A549 (cell line): ENCODE measurements around the gene ACTG1. TPM values are rescaled to one million over a fixed set of nuclear protein-coding genes. Genes with fewer than 3 reads are reported as not detected.

Experiments
- ATAC-seq, 2 experiments: fragments of 200-7000 bp in 1 of 2; fragments of >200 bp in 1 of 2; cut with Nextera tagmentation in 1 of 2; cut with Tn5 transposase in 1 of 2; 3 replicates each; pipeline versions ENCODE4 v1.8.0 to v1.9.1; 2018 to 2020; ENCODE audit warnings: mild to moderate bottlenecking in 1 of 2, moderate library complexity in 1 of 2
- CTCF ChIA-PET: fragments of 300-600 bp; sonication (Branson Sonifier 250); formaldehyde crosslinking; extraction: SDS; loops from one replicate; lab custom pipeline; 2021; ENCODE audit warnings: antibody characterized with exemption, inconsistent platforms; lab: Yijun Ruan, JAX
- POLR2A ChIA-PET: fragments of 350-600 bp; formaldehyde crosslinking; extraction: SDS; loops from one replicate; lab custom pipeline; 2021; ENCODE audit warnings: antibody characterized with exemption, inconsistent platforms; lab: Yijun Ruan, JAX
- DNase-seq, 2 experiments: peaks; one replicate each; pipeline versions ENCODE4 v3.0.0 to v3.0.0-alpha.2; 2011 to 2016; ENCODE audit warnings: low read depth in 1 of 2, low spot score in 1 of 2
- FAIRE-seq: peaks from 2 replicates; lab custom pipeline; 2011; peaks lifted over from hg19 to GRCh38; lab: Jason Lieb, UNC
- H3K27ac ChIP-seq, 2 experiments: fragments of >200 bp; sonication (Bioruptor Twin); formaldehyde crosslinking; 3 replicates each; pipeline ENCODE4 v1.5.1; 2016 to 2017
- H3K4me1 ChIP-seq: fragments of >200 bp; sonication (Bioruptor Twin); formaldehyde crosslinking; 3 replicates; pipeline ENCODE4 v1.6.1; 2016
- H3K4me2 ChIP-seq: fragments of >200 bp; sonication (Bioruptor Twin); formaldehyde crosslinking; 3 replicates; pipeline ENCODE4 v1.6.1; 2016
- H3K4me3 ChIP-seq: fragments of >200 bp; sonication (Bioruptor Twin); formaldehyde crosslinking; 3 replicates; pipeline ENCODE4 v1.5.1; 2016
- H3K9me3 ChIP-seq: fragments of >200 bp; sonication (Bioruptor Twin); formaldehyde crosslinking; 3 replicates; pipeline ENCODE4 v1.6.1; 2016
- BHLHE40 ChIP-seq: IDR thresholded peaks from 2 replicates; pipeline ENCODE4 v1.6.1; 2012; ENCODE audit warnings: low read depth, low read length, inconsistent platforms
- CBX8 ChIP-seq: fragments of 200-600 bp; sonication (generic); IDR thresholded peaks from 2 replicates; pipeline ENCODE4 v1.6.1; 2016
- CHD2 ChIP-seq: fragments of 150-350 bp; IDR thresholded peaks from 2 replicates; pipeline ENCODE4 v1.6.1; 2014; ENCODE audit warnings: low read length; ENCODE audit not compliant: partially characterized antibody
- EHF ChIP-seq: fragments of 250-450 bp; sonication (Bioruptor Pico); IDR thresholded peaks from 2 replicates; pipeline ENCODE4 v1.5.0; 2020; ENCODE audit warnings: mild to moderate bottlenecking
- EHMT2 ChIP-seq: fragments of 200-600 bp; sonication (generic); IDR thresholded peaks from 2 replicates; pipeline ENCODE4 v1.6.1; 2016; ENCODE audit warnings: antibody characterized with exemption, low read depth, mild to moderate bottlenecking, moderate library complexity
- FOSB ChIP-seq: fragments of 250-450 bp; sonication (Bioruptor Pico); IDR thresholded peaks from 2 replicates; pipeline ENCODE4 v1.5.0; 2020; ENCODE audit warnings: mild to moderate bottlenecking, moderate library complexity
- HES2 ChIP-seq: fragments of >200 bp; sonication (Bioruptor Twin); formaldehyde crosslinking; IDR thresholded peaks from 2 replicates; pipeline ENCODE4 v1.6.1; 2016
- JUNB ChIP-seq: fragments of >200 bp; sonication (Bioruptor Twin); formaldehyde crosslinking; IDR thresholded peaks from 2 replicates; pipeline ENCODE4 v1.6.1; 2016
- KDM5A ChIP-seq: fragments of 200-600 bp; sonication (generic); IDR thresholded peaks from 2 replicates; pipeline ENCODE4 v1.6.1; 2016; ENCODE audit warnings: antibody characterized with exemption, mild to moderate bottlenecking
- MAFK ChIP-seq: fragments of 450-650 bp; IDR thresholded peaks from 2 replicates; pipeline ENCODE4 v1.6.1; 2014; ENCODE audit not compliant: partially characterized antibody
- MAZ ChIP-seq: fragments of 150-350 bp; IDR thresholded peaks from 2 replicates; pipeline ENCODE4 v1.6.1; 2014; ENCODE audit warnings: antibody characterized with exemption, low read depth, low read length, borderline replicate concordance
- NR3C1 ChIP-seq: fragments of >200 bp; sonication (Bioruptor Twin); formaldehyde crosslinking; IDR thresholded peaks from 3 replicates; pipeline ENCODE4 v1.6.1; 2017
- PBX3 ChIP-seq: IDR thresholded peaks from 2 replicates; pipeline ENCODE4 v1.6.1; 2012
- PHF8 ChIP-seq: fragments of 200-600 bp; sonication (generic); IDR thresholded peaks from 2 replicates; pipeline ENCODE4 v1.6.1; 2016; ENCODE audit warnings: low read depth, mild to moderate bottlenecking, antibody characterized with exemption, moderate library complexity, borderline replicate concordance
- RFX5 ChIP-seq: fragments of 450-650 bp; IDR thresholded peaks from 2 replicates; pipeline ENCODE4 v1.7.1; 2014; ENCODE audit warnings: antibody characterized with exemption, mild to moderate bottlenecking, moderate library complexity
- ZFP36 ChIP-seq: fragments of 450-650 bp; IDR thresholded peaks from 2 replicates; pipeline ENCODE4 v1.6.1; 2014; ENCODE audit warnings: borderline replicate concordance; ENCODE audit not compliant: partially characterized antibody
- ZNF302 ChIP-seq: fragments of 250-450 bp; sonication (Bioruptor Pico); IDR thresholded peaks from 2 replicates; pipeline ENCODE4 v1.9.0; 2021; ENCODE audit warnings: inconsistent platforms, mild to moderate bottlenecking, moderate library complexity
- ZSCAN20 ChIP-seq: fragments of 250-450 bp; sonication (Bioruptor Pico); IDR thresholded peaks from 2 replicates; pipeline ENCODE4 v1.8.0; 2022; ENCODE audit warnings: mild to moderate bottlenecking, moderate library complexity
- WGBS: methylation state at CpG from one replicate; pipeline ENCODE4 v1.1.6; 2017; ENCODE audit errors: missing lambda C conversion rate; 5-methylcytosine and 5-hydroxymethylcytosine counted together
- polyA plus RNA-seq, 4 experiments: library from polyadenylated mRNA; depleted of rRNA in 3 of 4; stranded (reverse); fragments of >200 nt; fragmentation: RNase III in 1 of 4; extraction: RNeasy Plus Mini Kit Qiagen cat#74134 plus additional on column Dnase treatment in 1 of 4; gene quantifications; 2 replicates in 3 of 4; 3 replicates in 1 of 4; pipeline ENCODE4 v1.2.3, GENCODE V29; 2011 to 2017
- TF ChIP-seq, protein P1 (sequence below): fragments of >200 bp; sonication (Bioruptor Twin); formaldehyde crosslinking; IDR thresholded peaks from 3 replicates; pipeline ENCODE4 v1.5.1; 2016
- TF ChIP-seq, protein P2 (sequence below): fragments of 150-350 bp; IDR thresholded peaks from 2 replicates; pipeline ENCODE4 v1.6.1; 2014; ENCODE audit warnings: low read depth, mild to moderate bottlenecking, low read length

ACTG1 gene
- polyA plus RNA-seq, 2 of the 4 experiments (the other 2 are of a cell fraction): 2,042 to 7,263 TPM

DNA sequence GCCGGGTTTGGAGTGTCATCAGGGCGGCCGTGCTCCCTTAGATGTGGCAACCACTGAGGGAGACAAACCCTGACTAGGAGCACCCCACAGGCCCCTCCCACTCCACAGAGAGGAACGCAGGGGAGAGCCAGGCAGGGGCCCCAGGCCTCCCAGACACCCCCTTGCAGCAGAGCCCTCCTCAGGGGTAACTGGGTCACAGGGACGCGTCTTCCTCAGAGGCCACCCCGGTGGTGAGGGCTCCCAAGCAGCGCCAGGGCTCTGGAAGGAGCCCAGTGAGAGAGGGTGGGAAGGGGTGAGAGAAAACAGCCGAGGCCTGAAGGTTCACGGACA lies 26.9 kb upstream of the ACTG1 start:
- DNase-seq: no peak
- Histone ChIP-seq H3K4me1 (peaks cover under 1% of the 10 kb centered on the region; the same call in 1 of the 3 replicates), H3K9me3 (no peaks in the 10 kb centered on the region), H3K4me3 (no peak overlapping the region), H3K4me2 (no peak overlapping the region), H3K27ac (no peak overlapping the region)
- POLR2A ChIA-PET: no interaction called here
- no peak for TF ChIP-seq ZNF302 (CRISPR knock-in tag)
- no peak for TF ChIP-seq HES2
- TF ChIP-seq BHLHE40: no peak
- no peak for TF ChIP-seq PBX3
- no peak for TF ChIP-seq EHF (CRISPR knock-in tag)
- no peak for TF ChIP-seq JUNB
- TF ChIP-seq, all 56 proteins: peak for 0
- WGBS: 93% methylated on average over 10 of the region's 10 CpGs
- CTCF ChIA-PET: interaction anchor here (0.9 to 6.4 kb wide), 9 partner anchors 11 to 397 kb away, joined by 3 to 36 read pairs (median 4); partner anchors contain the start of genes FAAP100 and FSCN2
- ATAC-seq: no peak
- FAIRE-seq: no peak

- no peak for DNase-seq
- TF ChIP-seq FOSB (CRISPR knock-in tag): no peak
- TF ChIP-seq PBX3: 0 out of 2 replicates have a peak, but pooled peaks have one; percentile 7
- TF ChIP-seq MAFK: no peak
- no peak for TF ChIP-seq KDM5A
- TF ChIP-seq CHD2: no peak
- Histone ChIP-seq H3K27ac (no peak overlapping the region), H3K4me1 (peaks cover 6% of the 10 kb centered on the region; the same call in 1 of the 3 replicates), H3K4me2 (no peak overlapping the region), H3K9me3 (no peaks in the 10 kb centered on the region), H3K4me3 (no peak overlapping the region)
- ATAC-seq: peak; percentile 3 to 4; a peak in 3 of 6 replicates
- ChIA-PET CTCF (interaction anchor here (0.7 to 6.4 kb wide), 19 partner anchors 7 to 396 kb away, joined by 3 to 36 read pairs (median 4); partner anchors contain the start of genes FAAP100 and FSCN2), POLR2A (interaction anchor here (0.8 kb wide), 1 partner anchor 26 kb away, joined by 3 read pairs; no protein-coding TSS in a partner anchor)
- FAIRE-seq: no peak
- WGBS: 89% methylated on average over 21 of the region's 26 CpGs
Observed at GRCh38 chr17:81538651-81539570, 26.3 kb upstream of the ACTG1 start.

- Histone ChIP-seq H3K4me3 (no peak overlapping the region), H3K4me2 (no peak overlapping the region), H3K4me1 (peaks cover 11% of the 10 kb centered on the region; the same call in 1 of the 3 replicates), H3K27ac (no peak overlapping the region), H3K9me3 (no peaks in the 10 kb centered on the region)
- WGBS: 85% methylated on average over 26 of the region's 26 CpGs
- ATAC-seq (peak in 1 of 2 experiments; percentile 6; a peak in 3 of 6 replicates), FAIRE-seq (no peak), DNase-seq (no peak)
- CTCF ChIA-PET: interaction anchor here (0.7 to 6.4 kb wide), 20 partner anchors 8 to 395 kb away, joined by 3 to 36 read pairs (median 4); partner anchors contain the start of gene FAAP100
- POLR2A ChIA-PET: no interaction called here
- TF ChIP-seq MAZ: no peak
- TF ChIP-seq ZSCAN20: no peak
- no peak for TF ChIP-seq EHMT2
- TF ChIP-seq NR3C1: no peak
- TF ChIP-seq, protein P1, sequence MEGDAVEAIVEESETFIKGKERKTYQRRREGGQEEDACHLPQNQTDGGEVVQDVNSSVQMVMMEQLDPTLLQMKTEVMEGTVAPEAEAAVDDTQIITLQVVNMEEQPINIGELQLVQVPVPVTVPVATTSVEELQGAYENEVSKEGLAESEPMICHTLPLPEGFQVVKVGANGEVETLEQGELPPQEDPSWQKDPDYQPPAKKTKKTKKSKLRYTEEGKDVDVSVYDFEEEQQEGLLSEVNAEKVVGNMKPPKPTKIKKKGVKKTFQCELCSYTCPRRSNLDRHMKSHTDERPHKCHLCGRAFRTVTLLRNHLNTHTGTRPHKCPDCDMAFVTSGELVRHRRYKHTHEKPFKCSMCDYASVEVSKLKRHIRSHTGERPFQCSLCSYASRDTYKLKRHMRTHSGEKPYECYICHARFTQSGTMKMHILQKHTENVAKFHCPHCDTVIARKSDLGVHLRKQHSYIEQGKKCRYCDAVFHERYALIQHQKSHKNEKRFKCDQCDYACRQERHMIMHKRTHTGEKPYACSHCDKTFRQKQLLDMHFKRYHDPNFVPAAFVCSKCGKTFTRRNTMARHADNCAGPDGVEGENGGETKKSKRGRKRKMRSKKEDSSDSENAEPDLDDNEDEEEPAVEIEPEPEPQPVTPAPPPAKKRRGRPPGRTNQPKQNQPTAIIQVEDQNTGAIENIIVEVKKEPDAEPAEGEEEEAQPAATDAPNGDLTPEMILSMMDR: no peak
- TF ChIP-seq, protein P2, sequence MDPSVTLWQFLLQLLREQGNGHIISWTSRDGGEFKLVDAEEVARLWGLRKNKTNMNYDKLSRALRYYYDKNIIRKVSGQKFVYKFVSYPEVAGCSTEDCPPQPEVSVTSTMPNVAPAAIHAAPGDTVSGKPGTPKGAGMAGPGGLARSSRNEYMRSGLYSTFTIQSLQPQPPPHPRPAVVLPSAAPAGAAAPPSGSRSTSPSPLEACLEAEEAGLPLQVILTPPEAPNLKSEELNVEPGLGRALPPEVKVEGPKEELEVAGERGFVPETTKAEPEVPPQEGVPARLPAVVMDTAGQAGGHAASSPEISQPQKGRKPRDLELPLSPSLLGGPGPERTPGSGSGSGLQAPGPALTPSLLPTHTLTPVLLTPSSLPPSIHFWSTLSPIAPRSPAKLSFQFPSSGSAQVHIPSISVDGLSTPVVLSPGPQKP: no peak
- no peak for TF ChIP-seq PHF8
- TF ChIP-seq RFX5: no peak
- no peak for TF ChIP-seq ZFP36
- no peak for TF ChIP-seq CBX8
- no peak for TF ChIP-seq BHLHE40
Observed at GRCh38 chr17:81537856-81538555, 25.4 kb upstream of the ACTG1 start.
